Measurements from ENCODE around the gene SNRPD3.

Gene SNRPD3

GRCh38 chr22:24576778-24577177 is 21.0 kb downstream of the SNRPD3 start:
- DNase-seq, result no peak

- DNase-seq, result no peak
Measured at GRCh38 chr22:24578355-24579257, 22.8 kb downstream of the SNRPD3 start.

GRCh38 chr22:24579258-24579601 is 23.4 kb downstream of the SNRPD3 start:
- DNase-seq, result no peak

GRCh38 chr22:24580276-24580675 is 24.5 kb downstream of the SNRPD3 start:
- DNase-seq, result no peak

- no peak for DNase-seq
Measured at GRCh38 chr22:24582056-24582814, 26.4 kb downstream of the SNRPD3 start.

GRCh38 chr22:24583221-24584165 is 27.7 kb downstream of the SNRPD3 start:
- DNase-seq, result peak; percentile 74

- no peak for DNase-seq
Measured at GRCh38 chr22:24584166-24584790, 28.5 kb downstream of the SNRPD3 start.

GRCh38 chr22:24584871-24585411 is 29.1 kb downstream of the SNRPD3 start:
- DNase-seq, result no peak

GRCh38 chr22:24585461-24585860 is 29.7 kb downstream of the SNRPD3 start:
- no peak for DNase-seq

- no peak for DNase-seq
Measured at GRCh38 chr22:24585927-24586546, 30.2 kb downstream of the SNRPD3 start.

- no peak for DNase-seq
Measured at GRCh38 chr22:24587251-24587650, 31.5 kb downstream of the SNRPD3 start.

- no peak for DNase-seq
Measured at GRCh38 chr22:24587948-24588347, 32.1 kb downstream of the SNRPD3 start.

GRCh38 chr22:24588381-24588756 is 32.6 kb downstream of the SNRPD3 start:
- no peak for DNase-seq

- no peak for DNase-seq
Measured at GRCh38 chr22:24588757-24589481, 33.1 kb downstream of the SNRPD3 start.

- DNase-seq, result no peak
Measured at GRCh38 chr22:24589518-24590030, 33.8 kb downstream of the SNRPD3 start.

GRCh38 chr22:24590596-24591173 is 34.9 kb downstream of the SNRPD3 start:
- DNase-seq, result no peak

- DNase-seq, result no peak
Measured at GRCh38 chr22:24591286-24591830, 35.6 kb downstream of the SNRPD3 start.

GRCh38 chr22:24592058-24592850 is 36.5 kb downstream of the SNRPD3 start:
- DNase-seq, result no peak

GRCh38 chr22:24592851-24593558 is 37.2 kb downstream of the SNRPD3 start, which contains the start of gene LRRC75B:
Gene LRRC75B (minus strand): TSS chr22:24593073. CDS start chr22:24593039, 34 bp downstream.
- peak; percentile 27 for DNase-seq
